Hepatocyte (in vitro differentiated cells): Measurements from ENCODE around the gene SLIT1. TPM values are rescaled to one million over a fixed set of nuclear protein-coding genes. Genes with fewer than 3 reads are reported as not detected.

ENCODE experiments used
- DNase-seq: peaks from one replicate; pipeline ENCODE4 v3.0.0-alpha.2; 2016; ENCODE audit warnings: low spot score
- H2AFZ ChIP-seq: fragments of 200-600 bp; sonication (generic); 2 replicates; pipeline ENCODE4 v1.6.0; 2016; ENCODE audit warnings: antibody characterized with exemption, mild to moderate bottlenecking
- H3K27ac ChIP-seq: fragments of 200-600 bp; sonication (generic); 2 replicates; pipeline ENCODE4 v1.5.1; 2016; ENCODE audit warnings: mild to moderate bottlenecking
- H3K27me3 ChIP-seq: fragments of 200-600 bp; sonication (generic); 2 replicates; pipeline ENCODE4 v1.6.1; 2016
- H3K36me3 ChIP-seq: fragments of 200-600 bp; sonication (generic); replicated peaks from 2 replicates; pipeline ENCODE4 v1.5.1; 2016; ENCODE audit warnings: low read depth; ENCODE audit not compliant: insufficient read depth
- H3K4me1 ChIP-seq: fragments of 200-600 bp; sonication (generic); 2 replicates; pipeline ENCODE4 v1.5.1; 2016; ENCODE audit warnings: mild to moderate bottlenecking, moderate library complexity; ENCODE audit not compliant: insufficient read depth
- H3K4me2 ChIP-seq: fragments of 200-600 bp; sonication (generic); 2 replicates; pipeline ENCODE4 v1.6.0; 2016
- H3K4me3 ChIP-seq: fragments of 200-600 bp; sonication (generic); 2 replicates; pipeline ENCODE4 v1.5.1; 2016; ENCODE audit warnings: mild to moderate bottlenecking
- H3K79me2 ChIP-seq: fragments of 200-600 bp; sonication (generic); 2 replicates; pipeline ENCODE4 v1.6.0; 2017; ENCODE audit warnings: mild to moderate bottlenecking
- H3K9me2 ChIP-seq: fragments of 200-600 bp; sonication (generic); replicated peaks from 2 replicates; pipeline ENCODE4 v1.6.0; 2017; ENCODE audit warnings: mild to moderate bottlenecking; ENCODE audit not compliant: insufficient read depth
- H3K9me3 ChIP-seq: fragments of 200-600 bp; sonication (generic); 2 replicates; pipeline ENCODE4 v1.5.1; 2016; ENCODE audit warnings: low read depth, mild to moderate bottlenecking
- H4K20me1 ChIP-seq: fragments of 200-600 bp; sonication (generic); 2 replicates; pipeline ENCODE4 v1.6.0; 2016; ENCODE audit warnings: mild to moderate bottlenecking; ENCODE audit not compliant: insufficient read depth, poor library complexity, severe bottlenecking
- CTCF ChIP-seq: fragments of 200-600 bp; sonication (generic); IDR thresholded peaks from 2 replicates; pipeline ENCODE4 v1.5.1; 2016; ENCODE audit warnings: antibody characterized with exemption, mild to moderate bottlenecking; ENCODE audit not compliant: poor library complexity
- EZH2 ChIP-seq: fragments of 200-600 bp; sonication (generic); IDR thresholded peaks from 2 replicates; pipeline ENCODE4 v1.6.1; 2016; ENCODE audit warnings: antibody characterized with exemption, mild to moderate bottlenecking, borderline replicate concordance
- EZH2phosphoT487 ChIP-seq: fragments of 200-600 bp; sonication (generic); IDR thresholded peaks from one replicate; pipeline ENCODE4 v1.6.1; 2018; ENCODE audit warnings: antibody characterized with exemption, mild to moderate bottlenecking, low read depth, moderate library complexity; ENCODE audit not compliant: unreplicated experiment, severe bottlenecking
- WGBS: methylation state at CpG from one replicate; pipeline ENCODE4 v1.1.6; 2016; ENCODE audit warnings: low lambda C conversion rate; ENCODE audit errors: missing lambda C conversion rate; 5-methylcytosine and 5-hydroxymethylcytosine counted together
- polyA plus RNA-seq: library from polyadenylated mRNA; unstranded; fragments of >200 nt; fragmentation: Nextera tagmentation; extraction: Ambion mirVana; gene quantifications from 2 replicates; pipeline ENCODE4 v1.2.1, GENCODE V29; 2016
- total RNA-seq: library from RNA; depleted of rRNA; stranded (reverse); fragments of >200 nt; gene quantifications from 2 replicates; pipeline ENCODE4 v1.2.3, GENCODE V29; 2014

The SLIT1 gene
- total and polyA plus RNA-seq, 2 experiments from 2014 or later: 0.47 to 0.65 TPM

- Histone ChIP-seq H3K4me3 (no peak overlapping the region), H3K27ac (no peak overlapping the region), H3K27me3 (peaks cover 38% of the 10 kb centered on the region), H3K9me2 (no peaks in the 10 kb centered on the region), H3K4me1 (no peaks in the 10 kb centered on the region), H2AFZ (no peak overlapping the region), H4K20me1 (no peaks in the 10 kb centered on the region), H3K4me2 (no peak overlapping the region), H3K79me2 (no peaks in the 10 kb centered on the region), H3K9me3 (no peaks in the 10 kb centered on the region), H3K36me3 (no peaks in the 10 kb centered on the region)
- WGBS: 61% methylated on average over 10 of the region's 10 CpGs
- TF ChIP-seq EZH2phosphoT487: no peak
- TF ChIP-seq CTCF: no peak
- no peak for TF ChIP-seq EZH2
- DNase-seq: no peak
Observed at GRCh38 chr10:97090035-97090434, 95.7 kb downstream of the SLIT1 start.

GRCh38 chr10:97089209-97089870 is 96.4 kb downstream of the SLIT1 start:
- Histone ChIP-seq H3K9me3 (no peaks in the 10 kb centered on the region), H3K9me2 (no peaks in the 10 kb centered on the region), H3K79me2 (no peaks in the 10 kb centered on the region), H3K4me1 (no peaks in the 10 kb centered on the region), H2AFZ (no peak overlapping the region), H4K20me1 (no peaks in the 10 kb centered on the region), H3K27ac (no peak overlapping the region), H3K36me3 (no peaks in the 10 kb centered on the region), H3K4me2 (no peak overlapping the region), H3K4me3 (no peak overlapping the region), H3K27me3 (peaks cover 39% of the 10 kb centered on the region)
- no peak for TF ChIP-seq CTCF
- TF ChIP-seq EZH2phosphoT487: no peak
- TF ChIP-seq EZH2: no peak
- DNase-seq: no peak
- 28% methylated on average over 15 of the region's 15 CpGs for WGBS

- no peaks in the 10 kb centered on the region for H4K20me1 ChIP-seq
- no peaks in the 10 kb centered on the region for H3K36me3 ChIP-seq
- no peaks in the 10 kb centered on the region for H3K9me2 ChIP-seq
- no peak overlapping the region for H3K4me3 ChIP-seq
- H3K27me3 ChIP-seq: peaks cover 42% of the 10 kb centered on the region
- H3K4me2 ChIP-seq: no peak overlapping the region
- DNase-seq: no peak
- no peak overlapping the region for H3K27ac ChIP-seq
- H3K4me1 ChIP-seq: no peaks in the 10 kb centered on the region
- H2AFZ ChIP-seq: no peak overlapping the region
- 64% methylated on average over 9 of the region's 9 CpGs for WGBS
- no peak for TF ChIP-seq CTCF
- no peak for TF ChIP-seq EZH2
- no peak for TF ChIP-seq EZH2phosphoT487
- H3K79me2 ChIP-seq: no peaks in the 10 kb centered on the region
- H3K9me3 ChIP-seq: no peaks in the 10 kb centered on the region
Observed at GRCh38 chr10:97087296-97087695, 98.5 kb downstream of the SLIT1 start.

GRCh38 chr10:97086530-97086929 is 99.2 kb downstream of the SLIT1 start:
- H3K79me2 ChIP-seq: no peaks in the 10 kb centered on the region
- H3K27ac ChIP-seq: no peak overlapping the region
- H3K4me3 ChIP-seq: no peak overlapping the region
- no peaks in the 10 kb centered on the region for H4K20me1 ChIP-seq
- 88% methylated on average over 1 of the region's 1 CpG for WGBS
- no peak overlapping the region for H2AFZ ChIP-seq
- no peaks in the 10 kb centered on the region for H3K9me3 ChIP-seq
- H3K4me2 ChIP-seq: no peak overlapping the region
- no peak for TF ChIP-seq EZH2phosphoT487
- no peak for TF ChIP-seq EZH2
- TF ChIP-seq CTCF: no peak
- no peaks in the 10 kb centered on the region for H3K36me3 ChIP-seq
- H3K4me1 ChIP-seq: no peaks in the 10 kb centered on the region
- H3K9me2 ChIP-seq: no peaks in the 10 kb centered on the region
- DNase-seq: no peak
- peaks cover 40% of the 10 kb centered on the region for H3K27me3 ChIP-seq
